Sigmoid colon (tissue), 4 donors: ENCODE results near the gene PCDHAC2.

ENCODE experiments used
- CTCF ChIP-seq, 4 experiments: fragments of 450-650 bp in 3 of 4; fragments of 200-600 bp in 1 of 4; IDR thresholded peaks; one replicate each; pipeline ENCODE4 v1.5.1; 2016 to 2019; ENCODE audit warnings: antibody characterized with exemption in 4 of 4, mild to moderate bottlenecking in 3 of 4, moderate library complexity in 2 of 4
- EP300 ChIP-seq, 4 donors: sonication (generic); formaldehyde crosslinking; IDR thresholded peaks; one replicate each; pipeline ENCODE4 v1.6.1; 2017; ENCODE audit warnings: antibody characterized with exemption in 4 of 4
- POLR2A ChIP-seq, 2 donors: fragments of 450-650 bp; IDR thresholded peaks; one replicate each; pipeline ENCODE4 v1.6.1; 2016; ENCODE audit warnings: antibody characterized with exemption in 2 of 2, mild to moderate bottlenecking in 2 of 2, moderate library complexity in 2 of 2

- TF ChIP-seq CTCF (IDR thresholded peaks at IDR 0.05), result no peak
- no peak for TF ChIP-seq POLR2A (IDR thresholded peaks at IDR 0.05)
- TF ChIP-seq EP300 (IDR thresholded peaks at IDR 0.05), result no peak
Observed at GRCh38 chr5:140978983-140979382, 12.7 kb downstream of the PCDHAC2 start.
